Hypothalamus (tissue), 51 donors: ENCODE results near the gene DSCAM.
A peak's percentile ranks its signal among the peaks of the same experiment; 100 is the strongest.
"Not testable (repeated sequence)": the region's sequence is repeated elsewhere in the genome, so short reads cannot be mapped to it uniquely, and the experiment has no call there.

Experiments used
- DNase-seq, 51 donors: peaks; one replicate each; lab custom pipeline; 2025; lab: John Stamatoyannopoulos, UW

DSCAM gene

GRCh38 chr21:40340357-40340756 is 506.6 kb downstream of the DSCAM start:
- no peak for DNase-seq

- no peak for DNase-seq
These were observed 507.9 kb downstream of the DSCAM start for GRCh38 chr21:40339050-40339449.

GRCh38 chr21:40337981-40338380 is 509.0 kb downstream of the DSCAM start:
- DNase-seq = no peak

- DNase-seq = no peak
These were observed 511.3 kb downstream of the DSCAM start for GRCh38 chr21:40335704-40336103.

- DNase-seq = no peak
These were observed 512.8 kb downstream of the DSCAM start for GRCh38 chr21:40334159-40334558.

- DNase-seq = no peak
These were observed 513.2 kb downstream of the DSCAM start for GRCh38 chr21:40333731-40334130.

- DNase-seq = no peak
These were observed 515.2 kb downstream of the DSCAM start for GRCh38 chr21:40331804-40332203.

GRCh38 chr21:40331172-40331571 is 515.8 kb downstream of the DSCAM start:
- peak in 5 of 51 donors; percentile 3 to 34 (median 6) for DNase-seq

- no peak for DNase-seq
These were observed 522.6 kb downstream of the DSCAM start for GRCh38 chr21:40324389-40324788.

GRCh38 chr21:40320718-40321117 is 526.2 kb downstream of the DSCAM start:
- not testable (repeated sequence) for DNase-seq

- DNase-seq = no peak
These were observed 528.6 kb downstream of the DSCAM start for GRCh38 chr21:40318371-40318770.

- DNase-seq = no peak
These were observed 530.9 kb downstream of the DSCAM start for GRCh38 chr21:40316104-40316503.

GRCh38 chr21:40315626-40316025 is 531.3 kb downstream of the DSCAM start:
- DNase-seq = no peak

- no peak for DNase-seq
These were observed 533.7 kb downstream of the DSCAM start for GRCh38 chr21:40313260-40313659.

GRCh38 chr21:40300300-40300699 is 546.7 kb downstream of the DSCAM start:
- DNase-seq = no peak

GRCh38 chr21:40299451-40299850 is 547.5 kb downstream of the DSCAM start:
- DNase-seq = no peak

GRCh38 chr21:40294345-40294744 is 552.6 kb downstream of the DSCAM start:
- DNase-seq = no peak

GRCh38 chr21:40291560-40291959 is 555.4 kb downstream of the DSCAM start:
- DNase-seq = no peak

- DNase-seq = no peak
These were observed 562.5 kb downstream of the DSCAM start for GRCh38 chr21:40284409-40284808.

- no peak for DNase-seq
These were observed 563.8 kb downstream of the DSCAM start for GRCh38 chr21:40282912-40283886.

- DNase-seq = no peak
These were observed 568.6 kb downstream of the DSCAM start for GRCh38 chr21:40278345-40278744.

GRCh38 chr21:40276001-40276400 is 571.0 kb downstream of the DSCAM start:
- DNase-seq = no peak
